Tibial artery (tissue), 4 donors: Measurements from ENCODE around the gene KDM8.

Experiments used
- DNase-seq, 2 donors: peaks; one replicate each; pipeline ENCODE4 v3.0.0-alpha.2; 2019
- H3K27ac ChIP-seq, 2 donors: fragments of 200-600 bp; sonication (generic) in 1 of 2; 1 replicate in 1 of 2; 2 replicates in 1 of 2; pipeline ENCODE4 v1.5.1; 2018 to 2019; ENCODE audit warnings: mild to moderate bottlenecking in 1 of 2
- H3K27me3 ChIP-seq, 2 donors: fragments of 200-600 bp; sonication (generic) in 1 of 2; one replicate each; pipeline versions ENCODE4 v1.5.1 to v1.6.0; 2016 to 2019
- H3K36me3 ChIP-seq, 3 donors: fragments of 200-600 bp; sonication (generic) in 2 of 3; one replicate each; pipeline ENCODE4 v1.5.1; 2016 to 2019; ENCODE audit warnings: mild to moderate bottlenecking in 2 of 3
- H3K4me1 ChIP-seq, 4 donors: fragments of 200-600 bp; sonication (generic) in 2 of 4; 1 replicate in 3 of 4; 2 replicates in 1 of 4; pipeline ENCODE4 v1.5.1; 2016 to 2019
- H3K4me3 ChIP-seq, 2 donors: fragments of 200-600 bp; sonication (generic) in 1 of 2; 1 replicate in 1 of 2; 2 replicates in 1 of 2; pipeline ENCODE4 v1.5.1; 2018 to 2019; ENCODE audit warnings: mild to moderate bottlenecking in 2 of 2
- H3K9me3 ChIP-seq, 3 donors: fragments of 200-600 bp; sonication (generic) in 1 of 3; one replicate each; pipeline ENCODE4 v1.5.1; 2016 to 2019
- CTCF ChIP-seq, 2 experiments: fragments of 200-600 bp in 1 of 2; fragments of 450-650 bp in 1 of 2; IDR thresholded peaks; one replicate each; pipeline ENCODE4 v1.5.1; 2017 to 2019; ENCODE audit warnings: antibody characterized with exemption in 2 of 2, mild to moderate bottlenecking in 1 of 2, moderate library complexity in 1 of 2
- intact Hi-C: fragments of 100-400 bp; cut with DNase I; formaldehyde crosslinking; loops from one replicate; pipeline ENCODE4 v1.15.0; 2023; ENCODE audit warnings: low total_unique reads

KDM8 gene

DNA sequence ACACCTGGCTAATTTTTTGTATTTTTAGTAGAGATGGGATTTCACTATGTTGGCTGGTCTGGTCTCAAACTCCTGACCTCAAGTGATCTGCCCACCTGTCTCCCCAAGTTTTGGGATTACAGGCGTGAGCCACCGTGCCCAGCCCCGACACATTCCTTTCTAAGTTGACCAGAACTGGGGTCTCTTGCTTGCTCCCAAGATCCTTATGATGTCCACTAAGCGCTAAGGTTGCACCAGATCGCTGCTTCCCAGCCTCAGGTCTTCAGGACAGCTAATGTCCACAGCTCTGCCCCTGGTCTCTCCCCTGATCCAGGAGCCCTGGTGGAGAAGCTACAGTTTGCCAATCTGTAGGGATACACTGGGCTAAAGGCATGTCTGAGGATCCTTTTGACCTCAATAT lies 35.7 kb downstream of the KDM8 start:
- H3K27ac ChIP-seq, result peak overlapping the region; percentile 17 to 78
- no peak overlapping the region for H3K4me3 ChIP-seq
- intact Hi-C loops, result no loop called here
- H3K36me3 ChIP-seq, result peaks cover 0 to 2% (median 0%) of the 10 kb centered on the region in 3 donors
- no peaks in the 10 kb centered on the region for H3K27me3 ChIP-seq
- no peaks in the 10 kb centered on the region for H3K9me3 ChIP-seq
- no peak for TF ChIP-seq CTCF (IDR thresholded peaks at IDR 0.05)
- DNase-seq, result no peak
- peaks cover 0 to 67% (median 60%) of the 10 kb centered on the region in 4 donors for H3K4me1 ChIP-seq

DNA sequence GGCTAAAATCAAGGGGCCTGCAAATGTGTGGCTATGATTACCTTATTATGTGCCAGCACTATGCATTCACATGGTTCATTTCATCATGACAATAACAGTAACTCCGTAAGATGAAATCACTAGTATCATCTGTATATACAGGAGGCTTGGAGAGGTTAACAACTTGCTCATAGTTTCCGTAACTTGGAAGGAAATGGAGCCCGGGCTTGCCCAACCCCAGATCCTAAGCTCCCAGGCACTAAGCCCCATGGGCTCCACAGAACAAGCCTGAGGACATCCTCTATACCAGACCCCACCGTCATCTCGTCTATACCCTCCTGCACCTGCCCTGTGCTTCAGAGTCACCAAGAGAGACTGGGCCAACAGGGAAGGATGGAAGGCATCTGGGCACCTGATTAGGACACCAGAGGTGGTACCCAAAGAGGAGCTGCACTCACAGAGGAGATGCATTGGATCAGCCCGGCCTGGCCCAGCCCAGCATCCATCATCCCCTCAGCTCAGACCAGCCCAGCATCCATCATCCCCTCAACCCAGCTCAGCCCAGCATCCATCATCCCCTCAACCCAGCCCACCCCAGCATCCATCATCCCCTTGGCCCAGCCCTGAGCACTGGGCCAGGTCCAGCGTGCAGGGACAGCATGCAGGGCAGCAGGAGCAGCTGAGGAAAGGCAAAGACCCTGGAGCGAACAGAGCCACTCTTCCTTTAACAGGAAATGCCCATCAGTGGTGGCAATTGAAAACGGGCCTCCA lies 36.8 kb downstream of the KDM8 start:
- Histone ChIP-seq H3K36me3 (no peaks in the 10 kb centered on the region), H3K27ac (peak overlapping the region; percentile 78 to 80), H3K4me1 (peaks cover 0 to 77% (median 67%) of the 10 kb centered on the region in 4 donors), H3K4me3 (no peak overlapping the region), H3K27me3 (no peaks in the 10 kb centered on the region), H3K9me3 (no peaks in the 10 kb centered on the region)
- DNase-seq, result peak in 1 of 2 donors; percentile 58
- intact Hi-C loops, result loop anchor here (5.0 kb wide), 1 partner anchor 87 kb away; no protein-coding TSS in a partner anchor
- no peak for TF ChIP-seq CTCF (IDR thresholded peaks at IDR 0.05)

- Histone ChIP-seq H3K4me1 (peaks cover 0 to 77% (median 60%) of the 10 kb centered on the region in 4 donors), H3K9me3 (no peaks in the 10 kb centered on the region), H3K27me3 (no peaks in the 10 kb centered on the region), H3K36me3 (no peaks in the 10 kb centered on the region), H3K27ac (peak overlapping the region; percentile 78 to 80), H3K4me3 (no peak overlapping the region)
- no peak for TF ChIP-seq CTCF (IDR thresholded peaks at IDR 0.05)
- DNase-seq, result peak in 1 of 2 donors; percentile 69
- intact Hi-C loops, result loop anchor here (5.0 kb wide), 1 partner anchor 86 kb away; no protein-coding TSS in a partner anchor
Observed at GRCh38 chr16:27240948-27241531, 37.7 kb downstream of the KDM8 start.

DNA sequence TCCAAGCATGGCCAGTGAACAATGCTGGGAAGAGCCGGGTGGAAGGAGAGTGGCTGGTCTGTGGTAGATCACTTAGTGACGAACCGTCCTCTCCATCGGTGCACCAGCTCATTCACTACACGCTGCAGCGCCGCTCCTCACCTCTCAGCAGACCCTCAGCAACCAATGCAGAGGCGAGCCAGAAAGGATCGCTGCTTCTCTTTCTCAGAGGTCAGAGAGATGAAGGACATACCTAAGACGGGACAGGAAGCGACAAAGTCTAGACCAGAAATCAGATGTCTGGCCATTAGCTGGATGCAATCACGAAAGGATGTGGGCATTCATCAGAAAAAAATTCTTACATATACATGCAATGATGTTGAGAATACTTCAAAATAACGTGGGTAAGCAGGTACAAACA lies 38.3 kb downstream of the KDM8 start:
- Histone ChIP-seq H3K4me1 (peaks cover 0 to 82% (median 60%) of the 10 kb centered on the region in 4 donors), H3K36me3 (no peaks in the 10 kb centered on the region), H3K27me3 (no peaks in the 10 kb centered on the region), H3K4me3 (no peak overlapping the region), H3K27ac (peak overlapping the region; percentile 78 to 80), H3K9me3 (no peaks in the 10 kb centered on the region)
- intact Hi-C loops, result loop anchor here (5.0 kb wide), 1 partner anchor 86 kb away; no protein-coding TSS in a partner anchor
- TF ChIP-seq CTCF (IDR thresholded peaks at IDR 0.05), result no peak
- DNase-seq, result no peak

DNA sequence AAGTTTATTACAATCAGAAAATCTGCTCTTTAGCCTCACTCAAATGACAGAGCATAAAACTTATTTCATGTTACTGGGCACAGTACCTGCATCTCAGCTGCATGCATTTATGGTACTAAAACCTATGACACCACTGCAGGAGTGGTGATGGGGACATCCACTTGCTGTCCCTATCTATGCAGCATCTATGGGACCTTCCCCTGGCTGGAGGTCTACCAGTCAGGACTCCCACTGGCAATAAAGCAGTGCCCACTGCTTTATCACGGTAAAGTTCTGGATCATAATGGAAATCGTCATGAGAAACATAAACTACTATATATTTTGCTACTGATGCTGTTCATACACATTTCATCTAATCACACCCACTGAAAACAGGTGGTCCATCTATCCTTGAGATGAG lies 39.1 kb downstream of the KDM8 start:
- DNase-seq, result peak in 1 of 2 donors; percentile 47
- TF ChIP-seq CTCF (IDR thresholded peaks at IDR 0.05), result no peak
- Histone ChIP-seq H3K9me3 (no peaks in the 10 kb centered on the region), H3K27me3 (no peaks in the 10 kb centered on the region), H3K36me3 (no peaks in the 10 kb centered on the region), H3K4me1 (peaks cover 0 to 77% (median 57%) of the 10 kb centered on the region in 4 donors), H3K27ac (peak overlapping the region; percentile 78 to 80), H3K4me3 (peak overlapping the region; percentile 34 to 42)
- intact Hi-C loops, result loop anchor here (5.0 kb wide), 1 partner anchor 85 kb away; no protein-coding TSS in a partner anchor
